ENCODE results near the gene TBXT.

DNA sequence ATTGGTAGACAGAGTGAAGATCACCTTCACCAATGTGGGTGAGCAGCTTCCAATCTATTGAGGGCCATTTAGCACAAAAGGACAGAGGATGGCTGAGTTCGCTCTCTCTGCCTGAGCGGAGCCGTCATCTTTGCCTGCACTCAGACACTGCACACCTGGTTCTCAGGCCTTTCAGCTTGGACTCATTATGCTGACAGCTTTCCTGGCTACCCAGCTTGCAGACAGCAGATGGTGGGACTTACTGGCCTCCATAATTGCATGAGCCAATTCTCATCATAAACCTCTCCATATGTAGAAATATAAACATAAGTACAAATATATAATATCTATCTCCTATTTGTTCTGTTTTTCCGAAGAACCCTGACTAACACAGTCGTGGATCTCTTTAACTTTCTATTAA lies 13.7 kb downstream of the TBXT start:
- TF ChIP-seq, protein P1, sequence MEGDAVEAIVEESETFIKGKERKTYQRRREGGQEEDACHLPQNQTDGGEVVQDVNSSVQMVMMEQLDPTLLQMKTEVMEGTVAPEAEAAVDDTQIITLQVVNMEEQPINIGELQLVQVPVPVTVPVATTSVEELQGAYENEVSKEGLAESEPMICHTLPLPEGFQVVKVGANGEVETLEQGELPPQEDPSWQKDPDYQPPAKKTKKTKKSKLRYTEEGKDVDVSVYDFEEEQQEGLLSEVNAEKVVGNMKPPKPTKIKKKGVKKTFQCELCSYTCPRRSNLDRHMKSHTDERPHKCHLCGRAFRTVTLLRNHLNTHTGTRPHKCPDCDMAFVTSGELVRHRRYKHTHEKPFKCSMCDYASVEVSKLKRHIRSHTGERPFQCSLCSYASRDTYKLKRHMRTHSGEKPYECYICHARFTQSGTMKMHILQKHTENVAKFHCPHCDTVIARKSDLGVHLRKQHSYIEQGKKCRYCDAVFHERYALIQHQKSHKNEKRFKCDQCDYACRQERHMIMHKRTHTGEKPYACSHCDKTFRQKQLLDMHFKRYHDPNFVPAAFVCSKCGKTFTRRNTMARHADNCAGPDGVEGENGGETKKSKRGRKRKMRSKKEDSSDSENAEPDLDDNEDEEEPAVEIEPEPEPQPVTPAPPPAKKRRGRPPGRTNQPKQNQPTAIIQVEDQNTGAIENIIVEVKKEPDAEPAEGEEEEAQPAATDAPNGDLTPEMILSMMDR (IDR thresholded peaks at IDR 0.05) = no peak
- no peak for TF ChIP-seq POLR2A (IDR thresholded peaks at IDR 0.05)
- TF ChIP-seq EP300 (IDR thresholded peaks at IDR 0.05) = no peak
